Measurements from ENCODE around the gene ANXA5. TPM values are rescaled to one million over a fixed set of nuclear protein-coding genes. Genes with fewer than 3 reads are reported as not detected.
A peak's percentile ranks its signal among the peaks of the same experiment; 100 is the strongest.

The ANXA5 gene
- total and polyA plus RNA-seq, 2 experiments from 2014 or later: 129 to 181 TPM

GRCh38 chr4:121705521-121705920 lies 8.7 kb upstream of the ANXA5 start:
- peaks cover 11% of the 10 kb centered on the region for H3K4me1 Mint-ChIP-seq
- H3K27ac Mint-ChIP-seq: no peak overlapping the region
- DNase-seq (ENCODE audit: low spot score) (peak; percentile 30), ATAC-seq (peak; percentile 26; the same call in 1 of the 3 replicates)
- peaks cover 3% of the 10 kb centered on the region; the same call in 2 of the 3 replicates for H3K9me3 Mint-ChIP-seq
- 0 out of 2 replicates have a peak overlapping the region, but pooled peaks have one; percentile 42 for H3K4me2 ChIP-seq
- H2AFZ ChIP-seq: no peak overlapping the region
- H4K20me1 ChIP-seq (replicated peaks; ENCODE audit: insufficient read depth): no peaks in the 10 kb centered on the region
- no peaks in the 10 kb centered on the region for H3K36me3 Mint-ChIP-seq (ENCODE audit: low read depth)
- H3K4me1 ChIP-seq (ENCODE audit: insufficient read depth): peaks cover 6% of the 10 kb centered on the region; the same call in 1 of the 2 replicates
- H3K27me3 ChIP-seq (ENCODE audit: insufficient read depth): no peaks in the 10 kb centered on the region
- no peaks in the 10 kb centered on the region for H3K36me3 ChIP-seq (ENCODE audit: insufficient read depth)
- no peaks in the 10 kb centered on the region for H3K79me2 ChIP-seq (replicated peaks; ENCODE audit: insufficient read depth)
- H3F3A ChIP-seq (replicated peaks; ENCODE audit: low read depth): no peaks in the 10 kb centered on the region
- TF ChIP-seq REST (IDR thresholded peaks at IDR 0.05; ENCODE audit: unreplicated experiment) (no peak), ZNF114 (CRISPR knock-in tag; IDR thresholded peaks at IDR 0.05) (no peak), JUNB (IDR thresholded peaks at IDR 0.05; ENCODE audit: unreplicated experiment) (no peak), NANOG (IDR thresholded peaks at IDR 0.05; ENCODE audit: borderline replicate concordance) (no peak), ETS1 (IDR thresholded peaks at IDR 0.05) (no peak), ZNF331 (CRISPR knock-in tag; IDR thresholded peaks at IDR 0.05; ENCODE audit: low read depth) (no peak), ZNF462 (CRISPR knock-in tag; IDR thresholded peaks at IDR 0.05) (no peak), STAT1 (IDR thresholded peaks at IDR 0.05; ENCODE audit: unreplicated experiment) (no peak), POLR2AphosphoS5 (IDR thresholded peaks at IDR 0.05; ENCODE audit: low read depth) (no peak), EZH2phosphoT487 (IDR thresholded peaks at IDR 0.05; ENCODE audit: unreplicated experiment) (no peak)
- H3K27ac ChIP-seq (ENCODE audit: low read depth): no peak overlapping the region
- H3K27me3 Mint-ChIP-seq (ENCODE audit: insufficient read depth, low read depth, poor library complexity): no peaks in the 10 kb centered on the region
- no peaks in the 10 kb centered on the region for H3K9me2 ChIP-seq (ENCODE audit: insufficient read depth)
- H3K4me3 ChIP-seq: no peak overlapping the region
- no peak overlapping the region for H3K4me3 Mint-ChIP-seq
